Natural killer cell (primary cell): ENCODE measurements around the gene APBA2. TPM values are rescaled to one million over a fixed set of nuclear protein-coding genes. Genes with fewer than 3 reads are reported as not detected.
"Not testable (repeated sequence)": the region's sequence is repeated elsewhere in the genome, so short reads cannot be mapped to it uniquely, and the experiment has no call there.

ENCODE experiments used
- ATAC-seq, 3 donors: fragments of 150-1000 bp in 2 of 3; fragments of 200-7000 bp in 1 of 3; cut with Tn5 transposase; 1 replicate in 1 of 3; 2 replicates in 2 of 3; pipeline ENCODE4 v1.10.0; 2021; ENCODE audit warnings: mild to moderate bottlenecking in 2 of 3, moderate library complexity in 2 of 3
- DNase-seq, 2 donors: peaks; one replicate each; pipeline versions ENCODE4 v3.0.0 to v3.0.0-alpha.2; 2013 to 2021; ENCODE audit warnings: mixed read lengths in 1 of 2
- H3K27ac ChIP-seq: one replicate; pipeline ENCODE4 v1.5.1; 2013; ENCODE audit warnings: mild to moderate bottlenecking, low read length
- H3K27me3 ChIP-seq: one replicate; pipeline ENCODE4 v1.6.1; 2013; ENCODE audit warnings: low read length; ENCODE audit not compliant: control insufficient read depth, insufficient read depth
- H3K36me3 ChIP-seq: one replicate; pipeline ENCODE4 v1.6.1; 2013; ENCODE audit warnings: low read length; ENCODE audit not compliant: control insufficient read depth, insufficient read depth
- H3K4me1 ChIP-seq: one replicate; pipeline ENCODE4 v1.6.1; 2013; ENCODE audit warnings: low read length; ENCODE audit not compliant: control insufficient read depth, insufficient read depth
- H3K4me3 ChIP-seq: one replicate; pipeline ENCODE4 v1.5.1; 2013; ENCODE audit warnings: low read length
- H3K9me3 ChIP-seq: one replicate; pipeline ENCODE4 v1.6.1; 2013; ENCODE audit warnings: low read length; ENCODE audit not compliant: control insufficient read depth, insufficient read depth
- H3K27ac Mint-ChIP-seq, 2 donors: one replicate each; pipeline ENCODE4 v1.8.0; 2022; ENCODE audit warnings: mild to moderate bottlenecking in 2 of 2, mixed read lengths in 2 of 2, moderate library complexity in 1 of 2
- H3K27me3 Mint-ChIP-seq, 2 donors: one replicate each; pipeline ENCODE4 v1.8.0; 2022; ENCODE audit warnings: low read depth in 2 of 2, mixed read lengths in 2 of 2
- H3K36me3 Mint-ChIP-seq: one replicate; pipeline ENCODE4 v1.8.0; 2022; ENCODE audit warnings: mixed read lengths
- H3K4me1 Mint-ChIP-seq, 2 donors: one replicate each; pipeline ENCODE4 v1.8.0; 2022; ENCODE audit warnings: mixed read lengths in 2 of 2
- H3K4me3 Mint-ChIP-seq: one replicate; pipeline ENCODE4 v1.8.0; 2022; ENCODE audit warnings: mild to moderate bottlenecking, moderate library complexity, mixed read lengths
- H3K9me3 Mint-ChIP-seq, 2 donors: one replicate each; pipeline ENCODE4 v1.8.0; 2022; ENCODE audit warnings: mixed read lengths in 2 of 2
- WGBS: methylation state at CpG from one replicate; pipeline ENCODE4 v1.1.7; 2013; ENCODE audit warnings: missing lambda C conversion rate; ENCODE audit not compliant: insufficient coverage; 5-methylcytosine and 5-hydroxymethylcytosine counted together
- intact Hi-C: fragments of 100-400 bp; cut with micrococcal nuclease; formaldehyde crosslinking; loops from one replicate; pipeline ENCODE4 v1.14.2; 2022
- total RNA-seq, 4 donors: library from RNA; stranded (reverse); fragments of 120-200 nt in 1 of 4; gene quantifications; one replicate each; pipeline versions ENCODE4 v1.2.3 to v1.2.4, GENCODE V29; 2013 to 2022
- TF ChIP-seq, protein P1 (sequence below): fragments of 200-600 bp; IDR thresholded peaks from one replicate; pipeline ENCODE4 v1.8.0; 2022; ENCODE audit warnings: antibody characterized with exemption

Gene APBA2
- total RNA-seq, 3 donors from 2014 or later (not counting 1 experiment from before 2014, with no cell fraction given): 96.4 to 119 (median 97.9) TPM

DNA sequence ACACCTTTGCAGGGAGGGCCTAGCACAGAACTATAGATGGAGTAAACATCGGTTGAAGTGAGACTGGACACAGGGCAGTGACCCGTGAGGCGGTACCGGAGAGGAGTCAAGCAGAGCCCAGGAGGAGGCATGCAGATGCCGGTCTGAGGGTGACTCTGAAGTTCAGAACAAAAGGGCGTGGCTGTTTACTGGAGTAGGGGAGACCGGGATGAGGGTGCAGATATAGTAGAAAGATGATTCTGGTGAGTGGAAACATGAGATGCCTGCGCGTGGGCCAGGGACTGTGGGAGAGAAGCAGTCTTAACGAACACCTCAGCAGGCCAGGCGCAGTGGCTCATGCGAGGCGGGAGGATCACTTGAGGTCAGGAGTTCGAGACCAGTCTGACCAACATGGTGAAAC is 270.7 kb downstream of the APBA2 start:
- DNase-seq (no peak), ATAC-seq (no peak)
- Mint-ChIP-seq H3K9me3 (no peaks in the 10 kb centered on the region), H3K4me3 (no peak overlapping the region), H3K27me3 (peaks cover 18 to 44% of the 10 kb centered on the region in 2 donors), H3K27ac (no peak overlapping the region), H3K4me1 (peaks cover 10 to 11% of the 10 kb centered on the region in 2 donors), H3K36me3 (no peaks in the 10 kb centered on the region)
- H3K36me3 ChIP-seq: no peaks in the 10 kb centered on the region
- peaks cover 5% of the 10 kb centered on the region for H3K4me1 ChIP-seq
- TF ChIP-seq, protein P1, sequence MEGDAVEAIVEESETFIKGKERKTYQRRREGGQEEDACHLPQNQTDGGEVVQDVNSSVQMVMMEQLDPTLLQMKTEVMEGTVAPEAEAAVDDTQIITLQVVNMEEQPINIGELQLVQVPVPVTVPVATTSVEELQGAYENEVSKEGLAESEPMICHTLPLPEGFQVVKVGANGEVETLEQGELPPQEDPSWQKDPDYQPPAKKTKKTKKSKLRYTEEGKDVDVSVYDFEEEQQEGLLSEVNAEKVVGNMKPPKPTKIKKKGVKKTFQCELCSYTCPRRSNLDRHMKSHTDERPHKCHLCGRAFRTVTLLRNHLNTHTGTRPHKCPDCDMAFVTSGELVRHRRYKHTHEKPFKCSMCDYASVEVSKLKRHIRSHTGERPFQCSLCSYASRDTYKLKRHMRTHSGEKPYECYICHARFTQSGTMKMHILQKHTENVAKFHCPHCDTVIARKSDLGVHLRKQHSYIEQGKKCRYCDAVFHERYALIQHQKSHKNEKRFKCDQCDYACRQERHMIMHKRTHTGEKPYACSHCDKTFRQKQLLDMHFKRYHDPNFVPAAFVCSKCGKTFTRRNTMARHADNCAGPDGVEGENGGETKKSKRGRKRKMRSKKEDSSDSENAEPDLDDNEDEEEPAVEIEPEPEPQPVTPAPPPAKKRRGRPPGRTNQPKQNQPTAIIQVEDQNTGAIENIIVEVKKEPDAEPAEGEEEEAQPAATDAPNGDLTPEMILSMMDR: no peak
- intact Hi-C loops: no loop called here
- 94% methylated on average over 14 of the region's 14 CpGs for WGBS
- H3K27ac ChIP-seq: no peak overlapping the region
- H3K4me3 ChIP-seq: no peak overlapping the region
- H3K9me3 ChIP-seq: no peaks in the 10 kb centered on the region
- peaks cover 6% of the 10 kb centered on the region for H3K27me3 ChIP-seq

DNA sequence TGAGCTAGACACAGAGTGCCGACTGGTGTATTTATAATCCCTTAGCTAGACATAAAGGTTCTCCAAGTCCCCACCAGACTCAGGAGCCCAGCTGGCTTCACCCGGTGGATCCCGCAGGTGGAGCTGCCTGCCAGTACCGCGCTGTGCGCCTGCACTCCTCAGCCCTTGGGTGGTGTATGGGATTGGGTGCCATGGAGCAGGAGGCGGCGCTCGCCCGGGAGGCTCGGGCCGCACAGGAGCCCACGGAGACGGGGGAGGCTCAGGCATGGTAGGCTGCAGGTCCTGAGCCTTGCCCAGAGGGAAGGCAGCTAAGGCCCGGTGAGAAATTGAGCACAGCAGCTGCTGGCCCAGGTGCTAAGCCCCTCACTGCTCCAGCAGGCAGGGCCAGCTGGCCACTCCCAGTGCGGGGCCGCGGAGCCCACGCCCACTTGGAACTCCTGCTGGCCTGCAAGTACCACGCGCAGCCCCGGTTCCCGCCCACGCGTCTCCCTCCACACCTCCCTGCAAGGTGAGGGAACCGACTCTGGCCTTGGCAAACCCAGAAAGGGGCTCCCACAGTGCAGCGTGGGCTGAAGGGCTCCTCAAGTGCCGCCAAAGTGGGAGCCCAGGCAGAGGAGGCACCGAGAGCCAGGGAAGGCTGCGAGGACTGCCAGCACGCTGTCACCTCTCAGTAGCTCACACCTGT is 274.1 kb downstream of the APBA2 start:
- H3K4me3 Mint-ChIP-seq: no peak overlapping the region
- Histone ChIP-seq H3K4me3 (no peak overlapping the region), H3K27ac (no peak overlapping the region), H3K36me3 (no peaks in the 10 kb centered on the region), H3K27me3 (peaks cover 6% of the 10 kb centered on the region), H3K4me1 (peaks cover 5% of the 10 kb centered on the region), H3K9me3 (peaks cover 7% of the 10 kb centered on the region)
- H3K4me1 Mint-ChIP-seq: peaks cover 10 to 11% of the 10 kb centered on the region in 2 donors
- H3K27ac Mint-ChIP-seq: no peak overlapping the region
- ATAC-seq (no peak), DNase-seq (no peak)
- 95% methylated on average over 31 of the region's 31 CpGs for WGBS
- H3K9me3 Mint-ChIP-seq: no peaks in the 10 kb centered on the region
- intact Hi-C loops: no loop called here
- H3K27me3 Mint-ChIP-seq: peaks cover 34 to 56% of the 10 kb centered on the region in 2 donors
- H3K36me3 Mint-ChIP-seq: no peaks in the 10 kb centered on the region
- TF ChIP-seq, protein P1: no peak

DNA sequence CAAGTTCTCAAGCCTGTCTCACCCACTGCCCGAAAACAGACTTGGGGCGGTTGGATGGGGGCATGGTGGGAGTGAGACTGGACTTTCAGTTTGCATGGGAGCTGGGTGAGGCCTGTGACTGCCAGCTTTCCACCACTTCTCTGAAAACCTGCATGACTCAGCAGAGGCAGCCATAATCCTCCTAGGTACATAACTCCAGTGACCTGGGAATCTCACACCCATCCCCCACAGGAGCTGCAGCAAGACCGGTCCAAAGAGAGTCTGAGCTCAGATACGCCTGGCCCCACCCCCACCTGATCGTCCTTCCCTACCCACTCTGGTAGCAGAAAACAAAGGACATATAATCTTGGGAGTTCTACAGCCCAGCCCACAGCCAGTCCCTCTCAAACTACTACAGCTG is 276.6 kb downstream of the APBA2 start:
- DNase-seq (no peak), ATAC-seq (no peak)
- TF ChIP-seq, protein P1: no peak
- no peaks in the 10 kb centered on the region for H3K36me3 ChIP-seq
- peaks cover 6% of the 10 kb centered on the region for H3K27me3 ChIP-seq
- H3K4me1 Mint-ChIP-seq: peaks cover 10 to 11% of the 10 kb centered on the region in 2 donors
- peaks cover 37 to 66% of the 10 kb centered on the region in 2 donors for H3K27me3 Mint-ChIP-seq
- no peak overlapping the region for H3K27ac Mint-ChIP-seq
- 93% methylated on average over 5 of the region's 5 CpGs for WGBS
- H3K4me3 ChIP-seq: no peak overlapping the region
- peaks cover 5% of the 10 kb centered on the region for H3K4me1 ChIP-seq
- H3K27ac ChIP-seq: no peak overlapping the region
- H3K4me3 Mint-ChIP-seq: no peak overlapping the region
- intact Hi-C loops: no loop called here
- H3K9me3 Mint-ChIP-seq: no peaks in the 10 kb centered on the region
- no peaks in the 10 kb centered on the region for H3K36me3 Mint-ChIP-seq
- peaks cover 7% of the 10 kb centered on the region for H3K9me3 ChIP-seq

- H3K4me3 ChIP-seq, H3K36me3 Mint-ChIP-seq, H3K27ac Mint-ChIP-seq, H3K4me3 Mint-ChIP-seq, H3K4me1 ChIP-seq, ATAC-seq, H3K27me3 ChIP-seq, intact Hi-C loops, H3K36me3 ChIP-seq, DNase-seq, H3K9me3 Mint-ChIP-seq, H3K9me3 ChIP-seq, H3K4me1 Mint-ChIP-seq, H3K27ac ChIP-seq: not testable (repeated sequence)
- 71% methylated on average over 2 of the region's 2 CpGs for WGBS
- H3K27me3 Mint-ChIP-seq: peaks cover 32 to 64% of the 10 kb centered on the region in 2 donors
These were observed 281.3 kb downstream of the APBA2 start for GRCh38 chr15:29167122-29167521.

Other genes with a start within 250 kb of the APBA2 start
- 10 to 100 TPM; 10.2 to 24.6 (median 11.7) TPM for gene GOLGA8M, start 173.6 kb upstream of the APBA2 start, total RNA-seq
- gene GOLGA6L7, start 37.3 kb upstream of the APBA2 start, total RNA-seq: not detected